HG02870 (cell line): ENCODE measurements around the gene DYSF.

ENCODE experiments used
- ATAC-seq: cut with Tn5 transposase; IDR thresholded peaks from one replicate; pipeline ENCODE4 v1.9.1; 2021; ENCODE audit warnings: mild to moderate bottlenecking, moderate library complexity; ENCODE audit not compliant: unreplicated experiment

The DYSF gene

GRCh38 chr2:71564361-71564760, 111.0 kb downstream of the DYSF start:
- no peak for ATAC-seq

- ATAC-seq = no peak
These were observed 111.4 kb downstream of the DYSF start for GRCh38 chr2:71564790-71565189.

DNA sequence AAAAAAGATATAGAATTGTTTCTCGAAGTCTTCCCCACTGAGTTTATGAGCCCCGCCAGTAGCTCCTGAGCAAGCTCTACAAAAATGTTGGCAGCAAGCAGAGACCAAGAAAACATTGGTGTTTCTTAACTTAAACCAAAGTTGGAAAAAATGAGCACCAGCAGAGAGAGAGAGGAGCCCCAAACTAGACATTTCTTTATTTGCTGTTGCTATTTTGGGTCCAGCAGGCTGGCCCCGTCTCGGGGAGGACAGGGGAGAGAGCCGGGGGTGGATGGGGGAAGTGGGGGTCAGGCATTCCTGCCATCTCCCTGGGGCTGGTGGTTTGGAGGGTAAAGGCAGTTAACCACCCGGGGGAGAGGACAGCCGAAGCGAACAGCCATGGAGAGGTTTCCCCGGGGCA, 113.0 kb downstream of the DYSF start:
- ATAC-seq = no peak

DNA sequence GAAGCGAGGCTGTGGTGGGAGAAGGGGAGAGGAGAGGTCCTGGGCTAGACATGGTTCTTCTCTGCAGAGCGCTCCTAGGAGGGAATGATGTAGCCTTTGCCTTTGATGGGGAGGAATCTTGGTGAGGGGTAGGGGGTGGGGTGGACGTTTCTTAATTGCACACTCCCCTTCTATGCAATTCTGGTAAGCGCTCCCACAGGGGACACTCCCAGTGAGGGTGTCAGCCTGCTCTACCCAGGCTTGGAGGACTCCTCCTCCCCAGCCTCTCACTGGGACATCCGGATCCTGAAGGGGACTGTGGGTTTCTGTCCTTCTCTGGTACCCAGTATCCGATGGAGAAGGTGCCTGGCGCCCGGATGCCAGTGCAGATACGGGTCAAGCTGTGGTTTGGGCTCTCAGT, 114.3 kb downstream of the DYSF start:
- no peak for ATAC-seq

DNA sequence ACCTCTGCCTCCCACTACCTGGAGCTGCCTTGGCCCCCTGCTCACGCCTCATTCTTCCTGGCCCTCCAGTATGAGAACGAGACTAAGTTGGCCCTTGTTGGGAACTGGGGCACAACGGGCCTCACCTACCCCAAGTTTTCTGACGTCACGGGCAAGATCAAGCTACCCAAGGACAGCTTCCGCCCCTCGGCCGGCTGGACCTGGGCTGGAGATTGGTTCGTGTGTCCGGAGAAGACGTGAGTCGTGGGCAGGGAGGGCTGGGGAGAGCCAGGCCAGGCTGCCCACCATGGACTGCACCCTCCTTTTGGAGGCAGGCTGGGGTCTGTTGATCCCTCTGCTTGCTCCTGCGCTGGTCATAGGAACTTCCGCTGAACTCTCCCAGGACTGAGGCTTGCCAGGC, 114.7 kb downstream of the DYSF start:
- ATAC-seq = no peak

DNA sequence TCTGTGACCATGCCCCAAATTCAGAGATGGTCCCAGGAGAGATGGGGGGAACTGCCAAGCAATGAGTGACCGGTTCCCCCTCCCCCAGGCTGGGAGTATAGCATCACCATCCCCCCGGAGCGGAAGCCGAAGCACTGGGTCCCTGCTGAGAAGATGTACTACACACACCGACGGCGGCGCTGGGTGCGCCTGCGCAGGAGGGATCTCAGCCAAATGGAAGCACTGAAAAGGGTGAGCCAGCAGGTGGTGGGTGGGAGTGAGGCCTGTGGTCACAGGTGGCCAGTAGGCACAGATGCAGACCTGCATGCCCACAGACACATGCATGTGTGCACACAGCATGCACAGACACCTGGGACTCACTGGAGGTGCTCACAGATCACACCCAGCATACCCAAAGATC, 117.2 kb downstream of the DYSF start:
- ATAC-seq = no peak

DNA sequence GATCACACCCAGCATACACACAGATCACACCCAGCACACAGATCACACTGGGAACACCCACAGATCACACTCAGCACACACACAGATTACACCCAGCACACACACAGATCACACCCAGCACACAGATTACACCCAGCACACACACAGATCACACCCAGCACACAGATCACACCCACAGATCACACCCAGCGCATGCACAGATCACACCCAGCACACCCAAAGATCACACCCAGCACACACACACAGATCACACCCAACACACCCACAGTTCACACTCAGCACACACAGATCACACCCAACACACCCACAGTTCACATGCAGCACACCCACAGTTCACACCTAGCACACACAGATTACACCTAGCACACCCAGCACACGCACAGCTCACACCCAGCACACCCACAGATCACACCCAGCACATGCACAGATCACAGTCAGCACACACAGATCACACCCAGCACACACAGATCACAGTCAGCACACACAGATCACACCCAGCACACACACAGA, 117.6 kb downstream of the DYSF start:
- ATAC-seq = no peak

DNA sequence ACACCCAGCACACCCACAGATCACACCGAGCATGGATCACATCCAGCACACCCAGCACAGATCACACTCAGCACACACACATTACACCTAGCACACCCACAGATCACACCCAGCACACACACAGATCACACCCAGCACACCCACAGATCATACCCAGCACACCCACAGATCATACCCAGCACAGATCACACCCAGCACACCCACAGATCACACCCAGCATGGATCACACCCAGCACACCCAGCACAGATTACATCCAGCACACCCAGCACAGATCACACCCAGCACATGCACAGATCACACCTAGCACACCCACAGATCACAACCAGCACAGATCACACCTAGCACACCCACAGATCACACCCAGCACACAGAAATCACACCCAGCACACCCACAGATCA, 118.6 kb downstream of the DYSF start:
- ATAC-seq = no peak

- ATAC-seq = no peak
These were observed 122.6 kb downstream of the DYSF start for GRCh38 chr2:71575966-71576365.

GRCh38 chr2:71576541-71576940, 123.2 kb downstream of the DYSF start:
- no peak for ATAC-seq

- ATAC-seq = no peak
These were observed 123.8 kb downstream of the DYSF start for GRCh38 chr2:71577209-71577608.

- ATAC-seq = no peak
These were observed 125.5 kb downstream of the DYSF start for GRCh38 chr2:71578767-71579342.

DNA sequence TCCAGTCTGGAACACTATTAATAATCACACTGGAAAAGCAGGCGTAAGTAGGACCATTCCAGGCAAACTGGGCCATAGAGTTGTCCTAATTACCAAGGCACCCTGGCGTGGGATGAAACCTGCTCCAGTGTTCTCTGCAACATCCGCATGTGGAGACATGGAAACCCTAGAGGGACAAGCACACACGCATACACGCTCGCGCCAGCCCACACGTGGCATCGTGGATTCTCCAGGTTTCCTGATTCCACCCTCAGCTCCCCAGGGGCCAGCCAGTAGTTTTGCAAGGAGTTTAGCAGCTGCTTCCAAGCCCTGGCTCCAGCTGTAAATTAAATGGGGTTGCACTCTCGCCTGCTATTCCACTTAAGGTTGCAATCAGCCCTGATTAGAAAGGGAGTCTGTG, 127.7 kb downstream of the DYSF start:
- ATAC-seq = no peak

GRCh38 chr2:71583876-71584275, 130.5 kb downstream of the DYSF start:
- ATAC-seq = no peak

- ATAC-seq = no peak
These were observed 133.1 kb downstream of the DYSF start for GRCh38 chr2:71586471-71586870.

DNA sequence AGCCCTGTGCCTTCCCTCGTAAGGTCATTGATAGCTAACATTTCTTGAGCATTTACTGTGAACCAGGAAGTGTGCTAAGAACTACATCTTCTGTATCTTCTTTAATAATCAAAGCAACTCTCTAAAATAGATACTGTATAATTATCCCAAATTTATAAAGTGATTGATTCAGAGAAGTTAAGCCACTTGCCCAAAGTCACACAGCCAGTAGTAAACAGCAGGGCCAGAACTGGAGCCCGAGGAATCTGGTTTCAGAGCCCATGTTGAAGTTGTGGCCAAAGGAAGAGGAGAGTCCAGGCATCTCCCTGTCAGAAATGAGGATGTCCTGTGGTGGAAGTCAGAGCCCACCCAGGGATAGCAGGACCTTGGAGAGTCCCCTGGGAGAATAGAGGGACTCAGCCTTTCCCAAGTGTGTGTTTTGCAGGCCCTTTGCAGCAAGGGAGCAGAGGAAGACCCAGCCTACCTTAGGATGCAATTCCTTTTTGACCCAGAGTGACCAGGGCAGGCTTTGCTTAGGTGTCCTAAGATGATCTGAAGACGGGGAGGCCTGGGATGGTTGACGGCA, 134.2 kb downstream of the DYSF start:
- no peak for ATAC-seq

GRCh38 chr2:71588497-71589170, 135.3 kb downstream of the DYSF start:
- ATAC-seq = no peak

GRCh38 chr2:71589763-71590162, 136.4 kb downstream of the DYSF start:
- no peak for ATAC-seq

- ATAC-seq = no peak
These were observed 137.7 kb downstream of the DYSF start for GRCh38 chr2:71591044-71591443.

GRCh38 chr2:71592181-71592711, 138.9 kb downstream of the DYSF start:
- no peak for ATAC-seq

DNA sequence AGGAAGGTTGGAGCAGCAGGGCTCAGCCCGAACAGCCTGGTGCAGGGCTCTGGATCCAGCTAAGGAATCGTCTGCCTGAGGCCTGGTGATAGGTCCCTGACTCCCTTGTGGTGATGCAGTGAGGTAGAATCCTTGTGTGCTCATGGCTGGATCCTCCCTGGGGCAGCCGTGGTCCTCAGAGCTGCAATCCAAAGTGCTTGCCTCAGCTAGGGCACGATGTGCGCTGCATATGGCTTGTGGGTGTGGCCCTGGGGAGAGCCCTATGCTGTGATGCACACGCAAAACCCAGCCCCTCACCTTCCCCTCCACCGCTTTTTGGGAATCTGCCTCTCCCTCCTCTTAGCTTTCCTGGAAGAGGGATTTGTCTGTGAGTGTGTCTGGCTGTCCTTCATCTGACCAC, 142.2 kb downstream of the DYSF start:
- ATAC-seq = no peak

DNA sequence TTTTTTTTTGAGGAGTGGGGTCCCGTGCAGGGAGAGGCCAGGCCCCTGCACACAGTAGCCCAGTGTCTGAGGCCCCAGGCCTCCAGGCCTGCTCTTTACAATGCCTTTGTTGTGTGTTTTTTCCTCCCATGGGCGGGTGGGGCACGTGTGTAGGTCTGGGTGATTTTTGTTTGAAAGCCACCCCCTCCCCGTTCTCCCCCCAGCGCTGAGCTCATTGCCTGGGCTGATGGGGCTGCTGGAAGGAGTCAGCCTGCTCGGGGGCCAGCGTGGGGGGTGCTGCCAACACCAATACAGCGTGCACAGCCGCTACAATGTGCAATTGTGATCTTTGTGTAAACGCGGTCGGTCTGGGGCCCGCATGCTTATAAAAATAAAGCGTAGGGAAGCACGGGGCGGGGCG, 142.7 kb downstream of the DYSF start:
- ATAC-seq = no peak
